ENCODE measurements around the gene FBXO47.

DNA sequence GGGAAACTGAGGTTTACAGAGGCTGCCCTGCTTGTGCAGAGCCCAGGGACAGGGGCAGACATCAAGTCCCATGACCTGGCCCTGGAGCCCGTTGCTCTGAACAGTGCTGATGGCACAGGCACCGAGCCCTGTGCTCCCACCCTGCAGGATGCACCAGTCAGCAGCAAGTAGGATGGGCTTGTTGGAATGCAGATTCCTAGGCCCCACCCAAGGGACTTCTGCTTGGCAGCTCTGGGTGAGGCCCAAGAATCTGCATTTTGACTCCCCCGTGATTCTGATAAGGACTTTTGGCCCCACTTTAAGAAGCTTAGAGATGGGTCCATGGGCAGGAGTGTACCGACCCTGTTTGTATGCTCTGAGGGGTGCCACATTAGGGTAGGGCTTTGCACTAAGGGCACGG, 74.1 kb downstream of the FBXO47 start:
- TF ChIP-seq POLR2A (IDR thresholded peaks at IDR 0.05) (no peak), CTCF (IDR thresholded peaks at IDR 0.05) (no peak)
